Neuronal stem cell (in vitro differentiated cells): ENCODE data around the gene ITIH6.
"Not testable (repeated sequence)": the region's sequence is repeated elsewhere in the genome, so short reads cannot be mapped to it uniquely, and the experiment has no call there.

Experiments
- DNase-seq: peaks from one replicate; pipeline ENCODE4 v3.0.0-alpha.2; 2013; ENCODE audit warnings: low spot score
- H2AFZ ChIP-seq: one replicate; pipeline ENCODE4 v1.6.1; 2013; ENCODE audit warnings: mild to moderate bottlenecking, low read length, inconsistent platforms
- H2AK5ac ChIP-seq: 2 replicates; pipeline ENCODE4 v1.6.1; 2013; ENCODE audit warnings: low read depth, mild to moderate bottlenecking, inconsistent platforms, low read length, moderate library complexity, mixed read lengths
- H2BK120ac ChIP-seq: 2 replicates; pipeline ENCODE4 v1.6.1; 2013; ENCODE audit warnings: low read depth, mild to moderate bottlenecking, inconsistent platforms, low read length, moderate library complexity, mixed read lengths
- H2BK12ac ChIP-seq: one replicate; pipeline ENCODE4 v1.6.1; 2013; ENCODE audit warnings: low read length, inconsistent platforms
- H2BK15ac ChIP-seq: 2 replicates; pipeline ENCODE4 v1.6.1; 2013; ENCODE audit warnings: mild to moderate bottlenecking, low read length, inconsistent platforms, mixed read lengths
- H2BK5ac ChIP-seq: one replicate; pipeline ENCODE4 v1.6.1; 2013; ENCODE audit warnings: inconsistent platforms, mild to moderate bottlenecking, low read length, moderate library complexity
- H3K14ac ChIP-seq: one replicate; pipeline ENCODE4 v1.6.1; 2013; ENCODE audit warnings: low read length, inconsistent platforms
- H3K18ac ChIP-seq: 2 replicates; pipeline ENCODE4 v1.6.1; 2013; ENCODE audit warnings: low read length, inconsistent platforms
- H3K23ac ChIP-seq: 2 replicates; pipeline ENCODE4 v1.6.1; 2013; ENCODE audit warnings: low read depth, mild to moderate bottlenecking, mixed read lengths, low read length, inconsistent platforms; ENCODE audit not compliant: poor library complexity
- H3K27ac ChIP-seq: replicated peaks from 3 replicates; pipeline ENCODE4 v1.5.1; 2013; ENCODE audit warnings: low read length, inconsistent platforms
- H3K27me3 ChIP-seq, 3 experiments: 2 replicates each; pipeline ENCODE4 v1.6.1; 2013; ENCODE audit warnings: low read length in 3 of 3, mild to moderate bottlenecking in 2 of 3, inconsistent platforms in 1 of 3, low read depth in 1 of 3, mixed read lengths in 1 of 3, moderate library complexity in 1 of 3; ENCODE audit not compliant: control insufficient read depth in 3 of 3, insufficient read depth in 3 of 3
- H3K36me3 ChIP-seq, 2 donors: replicated peaks in 1 of 2; 2 replicates each; pipeline ENCODE4 v1.6.1; 2013; ENCODE audit warnings: low read length in 2 of 2; ENCODE audit not compliant: control insufficient read depth in 2 of 2, insufficient read depth in 2 of 2
- H3K4ac ChIP-seq: 2 replicates; pipeline ENCODE4 v1.6.1; 2013; ENCODE audit warnings: inconsistent platforms, mild to moderate bottlenecking, low read length, moderate library complexity
- H3K4me1 ChIP-seq, 2 donors: 1 replicate in 1 of 2; 2 replicates in 1 of 2; pipeline ENCODE4 v1.6.1; 2013; ENCODE audit warnings: low read length in 2 of 2, low read depth in 1 of 2; ENCODE audit not compliant: control insufficient read depth in 2 of 2, insufficient read depth in 1 of 2
- H3K4me2 ChIP-seq: one replicate; pipeline ENCODE4 v1.6.1; 2013; ENCODE audit warnings: mild to moderate bottlenecking, low read length, inconsistent platforms; ENCODE audit not compliant: insufficient read depth, poor library complexity, severe bottlenecking
- H3K4me3 ChIP-seq, 2 donors: 2 replicates each; pipeline ENCODE4 v1.5.1; 2013; ENCODE audit warnings: low read length in 2 of 2, mild to moderate bottlenecking in 2 of 2, inconsistent platforms in 1 of 2, moderate library complexity in 1 of 2
- H3K79me1 ChIP-seq: one replicate; pipeline ENCODE4 v1.6.1; 2013; ENCODE audit warnings: low read depth, mild to moderate bottlenecking, inconsistent platforms, low read length, moderate library complexity
- H3K9ac ChIP-seq: one replicate; pipeline ENCODE4 v1.6.1; 2013; ENCODE audit warnings: mild to moderate bottlenecking, low read depth, low read length, inconsistent platforms; ENCODE audit not compliant: poor library complexity
- H3K9me3 ChIP-seq, 2 donors: replicated peaks in 1 of 2; 2 replicates each; pipeline versions ENCODE3 to v1.6.1; 2013; ENCODE audit warnings: low read length in 2 of 2, mild to moderate bottlenecking in 2 of 2, inconsistent platforms in 1 of 2, low read depth in 1 of 2, mixed read lengths in 1 of 2, moderate library complexity in 1 of 2; ENCODE audit not compliant: control insufficient read depth in 2 of 2, insufficient read depth in 1 of 2
- H4K8ac ChIP-seq: one replicate; pipeline ENCODE4 v1.6.1; 2013; ENCODE audit warnings: low read depth, mild to moderate bottlenecking, inconsistent platforms, low read length, moderate library complexity
- H4K91ac ChIP-seq: one replicate; pipeline ENCODE4 v1.6.1; 2013; ENCODE audit warnings: low read length, low read depth, mild to moderate bottlenecking, inconsistent platforms; ENCODE audit not compliant: poor library complexity
- WGBS, 2 donors: extraction: QIAGEN DNeasy Blood & Tissue Kit; methylation state at CpG; one replicate each; pipeline ENCODE4 v1.1.7; 2013; ENCODE audit warnings: missing lambda C conversion rate in 2 of 2, mixed read lengths in 1 of 2; ENCODE audit not compliant: insufficient read length in 2 of 2, insufficient replicate concordance in 1 of 2; ENCODE audit errors: extremely low coverage in 2 of 2; 5-methylcytosine and 5-hydroxymethylcytosine counted together

The ITIH6 gene

DNA sequence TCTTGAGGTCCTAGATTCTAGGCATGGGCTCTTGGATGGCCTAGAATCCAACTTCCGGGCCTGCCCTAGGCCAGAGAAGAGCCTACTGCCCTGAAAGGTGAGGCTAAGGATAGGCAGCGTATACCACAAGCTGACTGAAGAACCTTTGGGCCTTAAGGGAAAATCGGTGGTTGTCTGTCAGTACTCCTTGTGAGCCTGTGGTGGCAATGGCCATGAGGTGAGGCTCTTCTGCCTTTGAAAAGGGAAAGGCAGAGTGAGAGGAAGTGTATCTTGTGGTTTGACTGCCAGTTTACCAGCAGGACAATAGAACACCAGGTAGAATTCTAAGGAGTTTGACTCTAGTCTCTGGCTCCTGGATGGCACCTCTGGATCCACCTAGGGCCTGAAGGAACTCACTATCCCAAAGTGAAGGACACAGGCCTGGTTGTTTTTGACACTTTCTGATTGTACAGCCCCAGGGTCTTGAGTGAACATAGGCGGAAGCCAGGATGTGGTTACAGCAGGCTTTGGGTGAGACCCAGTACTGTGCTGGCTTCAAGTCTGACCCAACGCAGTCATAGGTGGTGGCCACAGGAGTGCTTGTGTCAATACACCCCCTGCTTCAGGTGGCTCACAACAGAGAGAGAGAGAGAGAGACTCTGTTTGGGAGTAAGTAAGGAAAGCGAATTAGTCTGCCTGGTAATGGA, 20.9 kb downstream of the ITIH6 start:
- Histone ChIP-seq H2BK12ac (no peak overlapping the region), H3K27me3 (no peaks in the 10 kb centered on the region), H3K18ac (no peak overlapping the region), H2AK5ac (no peak overlapping the region), H3K4me1 (peaks cover 13 to 26% of the 10 kb centered on the region in 2 donors), H3K4me3 (no peak overlapping the region), H3K14ac (no peak overlapping the region), H3K79me1 (no peaks in the 10 kb centered on the region), H2BK120ac (no peak overlapping the region), H3K27ac (no peak overlapping the region), H3K23ac (no peak overlapping the region), H4K91ac (no peak overlapping the region), H3K9ac (no peak overlapping the region), H4K8ac (no peak overlapping the region), H2AFZ (peak overlapping the region; percentile 64), H3K9me3 (no peaks in the 10 kb centered on the region), H3K4me2 (no peak overlapping the region), H3K36me3 (no peaks in the 10 kb centered on the region), H2BK5ac (no peak overlapping the region), H2BK15ac (no peak overlapping the region), H3K4ac (no peak overlapping the region)
- no CpG with 5 or more reads among the region's 6 CpGs for WGBS, 2 donors
- DNase-seq = no peak

- no peaks in the 10 kb centered on the region for H3K79me1 ChIP-seq
- H3K18ac ChIP-seq = peak overlapping the region; percentile 13
- no peak overlapping the region for H3K4me3 ChIP-seq
- H3K9ac ChIP-seq = no peak overlapping the region
- H2AK5ac ChIP-seq = no peak overlapping the region
- peak overlapping the region; percentile 64 for H2AFZ ChIP-seq
- no peak overlapping the region for H2BK15ac ChIP-seq
- H4K8ac ChIP-seq = no peak overlapping the region
- peaks cover 13 to 26% of the 10 kb centered on the region in 2 donors for H3K4me1 ChIP-seq
- H2BK120ac ChIP-seq = no peak overlapping the region
- no peak overlapping the region for H4K91ac ChIP-seq
- no peaks in the 10 kb centered on the region for H3K27me3 ChIP-seq
- no peak for DNase-seq
- no CpG with 5 or more reads among the region's 6 CpGs for WGBS, 2 donors
- H3K36me3 ChIP-seq = no peaks in the 10 kb centered on the region
- H3K23ac ChIP-seq = no peak overlapping the region
- H3K27ac ChIP-seq = no peak overlapping the region
- H3K4ac ChIP-seq = no peak overlapping the region
- H3K14ac ChIP-seq = no peak overlapping the region
- no peak overlapping the region for H3K4me2 ChIP-seq
- no peak overlapping the region for H2BK5ac ChIP-seq
- H2BK12ac ChIP-seq = no peak overlapping the region
- H3K9me3 ChIP-seq = no peaks in the 10 kb centered on the region
These were observed 22.0 kb downstream of the ITIH6 start for GRCh38 chrX:54776061-54776460.

DNA sequence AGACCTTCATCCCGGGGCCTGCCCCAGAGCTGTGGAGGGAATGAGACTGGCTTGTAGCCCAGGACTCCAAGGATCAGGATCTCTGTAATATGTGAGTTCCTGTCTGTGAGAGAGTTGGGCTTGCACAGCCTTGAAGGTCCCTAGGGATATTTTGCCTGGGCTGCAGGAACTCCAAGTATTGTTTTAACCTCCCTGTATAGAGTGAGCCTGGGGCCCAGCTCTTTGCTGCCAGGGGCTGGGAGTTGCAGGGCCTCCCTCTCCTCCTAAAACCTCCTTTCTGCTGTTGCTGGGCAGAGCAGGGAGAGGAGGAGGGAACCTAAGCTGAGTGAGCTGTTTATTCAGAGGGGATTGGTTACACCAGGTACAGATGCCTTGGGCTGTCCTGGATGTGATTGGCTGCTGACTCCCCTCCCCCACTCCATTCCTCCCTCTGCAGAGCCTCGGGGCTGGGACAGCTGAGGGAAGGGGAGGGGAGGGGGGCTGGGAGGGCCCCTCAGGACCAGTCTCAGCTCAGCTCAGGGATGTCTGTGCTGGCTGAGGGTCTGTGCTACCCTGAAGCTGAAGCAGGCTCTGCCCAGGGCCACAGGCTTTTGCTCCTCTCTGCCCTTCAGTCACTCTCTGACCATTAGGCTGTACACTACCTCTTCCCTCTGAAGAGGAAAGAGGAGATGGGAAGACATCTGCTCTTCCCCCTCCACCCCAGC, 23.5 kb downstream of the ITIH6 start:
- H4K8ac ChIP-seq, H3K9ac ChIP-seq, H3K4me2 ChIP-seq, H2BK15ac ChIP-seq, H3K23ac ChIP-seq, H3K79me1 ChIP-seq, H3K14ac ChIP-seq, H4K91ac ChIP-seq, H3K36me3 ChIP-seq, H2AK5ac ChIP-seq, H3K27me3 ChIP-seq, H2BK120ac ChIP-seq, H3K4me3 ChIP-seq, H3K4ac ChIP-seq, H2BK12ac ChIP-seq, H3K9me3 ChIP-seq: not testable (repeated sequence)
- H3K27ac ChIP-seq = peak overlapping the region; percentile 99
- H2AFZ ChIP-seq = peak overlapping the region; percentile 72
- H2BK5ac ChIP-seq = peak overlapping the region; percentile 66
- no CpG with 5 or more reads among the region's 2 CpGs for WGBS, 2 donors
- H3K18ac ChIP-seq = peak overlapping the region; percentile 57
- peak; percentile 42 for DNase-seq
- peaks cover 13 to 26% of the 10 kb centered on the region in 2 donors for H3K4me1 ChIP-seq
